GM18517 (cell line): ENCODE results near the gene ATP8A2.

Experiments
- ATAC-seq: cut with Tn5 transposase; IDR thresholded peaks from one replicate; pipeline ENCODE4 v1.9.1; 2021; ENCODE audit warnings: mild to moderate bottlenecking, moderate library complexity; ENCODE audit not compliant: unreplicated experiment

The ATP8A2 gene

GRCh38 chr13:25679936-25680335, 308.2 kb downstream of the ATP8A2 start:
- no peak for ATAC-seq

GRCh38 chr13:25682276-25682675, 310.5 kb downstream of the ATP8A2 start:
- no peak for ATAC-seq

GRCh38 chr13:25683056-25683455, 311.3 kb downstream of the ATP8A2 start:
- ATAC-seq: no peak

- ATAC-seq: no peak
Observed at GRCh38 chr13:25683662-25684370, 312.0 kb downstream of the ATP8A2 start.

- no peak for ATAC-seq
Observed at GRCh38 chr13:25684491-25684890, 312.7 kb downstream of the ATP8A2 start.

- ATAC-seq: no peak
Observed at GRCh38 chr13:25686831-25687470, 315.2 kb downstream of the ATP8A2 start.

GRCh38 chr13:25687471-25688225, 315.9 kb downstream of the ATP8A2 start:
- no peak for ATAC-seq

- no peak for ATAC-seq
Observed at GRCh38 chr13:25688536-25688935, 316.8 kb downstream of the ATP8A2 start.

GRCh38 chr13:25689539-25689938, 317.8 kb downstream of the ATP8A2 start:
- no peak for ATAC-seq

- ATAC-seq: no peak
Observed at GRCh38 chr13:25690582-25690981, 318.8 kb downstream of the ATP8A2 start.

GRCh38 chr13:25691654-25692053, 319.9 kb downstream of the ATP8A2 start:
- no peak for ATAC-seq

GRCh38 chr13:25692099-25692498, 320.3 kb downstream of the ATP8A2 start:
- no peak for ATAC-seq

GRCh38 chr13:25699056-25699455, 327.3 kb downstream of the ATP8A2 start:
- no peak for ATAC-seq

- ATAC-seq: no peak
Observed at GRCh38 chr13:25699600-25699999, 327.8 kb downstream of the ATP8A2 start.

GRCh38 chr13:25701304-25701703, 329.5 kb downstream of the ATP8A2 start:
- no peak for ATAC-seq

GRCh38 chr13:25702386-25702785, 330.6 kb downstream of the ATP8A2 start:
- ATAC-seq: no peak

- ATAC-seq: no peak
Observed at GRCh38 chr13:25707726-25708125, 336.0 kb downstream of the ATP8A2 start.

GRCh38 chr13:25708268-25708667, 336.5 kb downstream of the ATP8A2 start:
- no peak for ATAC-seq

GRCh38 chr13:25709088-25709487, 337.3 kb downstream of the ATP8A2 start:
- no peak for ATAC-seq

GRCh38 chr13:25715760-25716159, 344.0 kb downstream of the ATP8A2 start:
- no peak for ATAC-seq

- ATAC-seq: no peak
Observed at GRCh38 chr13:25717666-25718197, 346.0 kb downstream of the ATP8A2 start.

GRCh38 chr13:25719666-25720065, 347.9 kb downstream of the ATP8A2 start:
- no peak for ATAC-seq
